ENCODE results near the gene CMTM1. TPM values are rescaled to one million over a fixed set of nuclear protein-coding genes. Genes with fewer than 3 reads are reported as not detected.
A peak's percentile ranks its signal among the peaks of the same experiment; 100 is the strongest.

The CMTM1 gene
- total RNA-seq, 4 donors from 2014 or later, result 0.89 TPM; not detected in 3

GRCh38 chr16:66553223-66553622, 13.0 kb upstream of the CMTM1 start:
- WGBS, 2 donors (ENCODE audit: low coverage in 1 of 2), result 32 to 36% methylated on average over 3 to 8 of the region's 8 CpGs
- no peak for ATAC-seq
- H3K36me3 ChIP-seq, result peaks cover 0 to 9% of the 10 kb centered on the region in 2 donors
- peaks cover 0 to 59% (median 23%) of the 10 kb centered on the region in 3 donors for H3K4me1 ChIP-seq
- H3K27me3 ChIP-seq, result no peaks in the 10 kb centered on the region
- H3K9me3 ChIP-seq, result no peaks in the 10 kb centered on the region
- H3K27ac ChIP-seq, result peak overlapping the region in 1 of 4 donors; percentile 97
- peak overlapping the region; percentile 54 to 70 for H3K4me3 ChIP-seq
- TF ChIP-seq EP300 (IDR thresholded peaks at IDR 0.05), result no peak
- no peak for TF ChIP-seq POLR2A (IDR thresholded peaks at IDR 0.05)
- TF ChIP-seq POLR2AphosphoS5 (IDR thresholded peaks at IDR 0.05), result no peak
- TF ChIP-seq CTCF (IDR thresholded peaks at IDR 0.05), result no peak

- 72 to 96% methylated on average over 3 of the region's 3 CpGs for WGBS, 2 donors (ENCODE audit: low coverage in 1 of 2)
- Histone ChIP-seq H3K4me3 (peak overlapping the region in 1 of 2 donors; percentile 70), H3K27me3 (no peaks in the 10 kb centered on the region), H3K4me1 (peaks cover 0 to 51% (median 18%) of the 10 kb centered on the region in 3 donors), H3K27ac (no peak overlapping the region), H3K36me3 (peaks cover 0 to 6% of the 10 kb centered on the region in 2 donors), H3K9me3 (no peaks in the 10 kb centered on the region)
- TF ChIP-seq POLR2A (IDR thresholded peaks at IDR 0.05) (no peak), POLR2AphosphoS5 (IDR thresholded peaks at IDR 0.05) (no peak)
- ATAC-seq, result no peak
These were observed 12.2 kb upstream of the CMTM1 start for GRCh38 chr16:66554021-66554420.

DNA sequence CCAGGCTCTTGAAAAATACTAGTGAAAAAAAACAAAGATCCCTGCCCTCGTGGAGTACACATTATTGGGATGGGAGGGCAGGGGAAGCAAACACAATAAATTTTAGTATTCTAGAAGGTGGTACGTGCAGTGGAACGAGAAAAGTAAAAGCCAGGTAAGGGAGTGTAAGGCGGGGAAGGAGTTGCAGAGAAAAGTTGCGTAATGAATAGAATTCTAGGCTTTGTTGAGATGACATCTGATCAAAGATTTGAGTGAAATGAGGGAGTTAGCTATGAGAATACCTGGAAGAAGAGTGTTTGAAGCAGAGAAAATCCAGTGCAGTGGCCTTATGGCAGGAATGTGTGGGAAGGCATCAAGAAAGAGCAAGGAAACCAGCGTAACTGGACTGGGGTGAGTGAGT, 11.7 kb upstream of the CMTM1 start:
- Histone ChIP-seq H3K4me1 (peaks cover 0 to 48% (median 16%) of the 10 kb centered on the region in 3 donors), H3K27me3 (no peaks in the 10 kb centered on the region), H3K9me3 (no peaks in the 10 kb centered on the region), H3K4me3 (no peak overlapping the region), H3K27ac (no peak overlapping the region), H3K36me3 (peaks cover 0 to 6% of the 10 kb centered on the region in 2 donors)
- TF ChIP-seq EP300 (IDR thresholded peaks at IDR 0.05) (no peak), POLR2AphosphoS5 (IDR thresholded peaks at IDR 0.05) (no peak), POLR2A (IDR thresholded peaks at IDR 0.05) (no peak), CTCF (IDR thresholded peaks at IDR 0.05) (no peak)
- ATAC-seq, result no peak
- WGBS, 2 donors (ENCODE audit: low coverage in 1 of 2), result 86 to 93% methylated on average over 6 of the region's 6 CpGs

DNA sequence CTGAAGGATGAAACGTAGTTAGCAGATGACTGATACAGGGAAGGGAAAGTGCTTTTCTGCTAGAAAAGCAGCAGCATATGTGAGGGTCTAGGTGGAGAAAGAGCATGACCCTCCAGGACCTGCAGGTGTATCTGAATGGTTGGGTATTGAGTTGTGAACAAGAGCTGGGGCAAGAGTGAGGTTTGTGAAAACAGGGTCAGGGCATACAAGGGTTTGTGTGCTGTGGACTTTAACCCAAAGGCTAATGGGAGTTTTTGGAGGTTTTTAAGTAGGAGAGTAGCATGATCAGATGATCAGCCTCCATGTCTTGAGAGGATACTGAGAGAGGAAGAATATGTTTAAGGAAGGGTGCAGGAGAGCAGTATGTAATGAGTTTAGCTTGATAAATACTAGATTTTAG, 6.1 kb upstream of the CMTM1 start:
- H3K27me3 ChIP-seq, result no peaks in the 10 kb centered on the region
- peaks cover 0 to 10% (median 0%) of the 10 kb centered on the region in 3 donors for H3K4me1 ChIP-seq
- ATAC-seq, result no peak
- WGBS, 2 donors (ENCODE audit: low coverage in 1 of 2), result 67 to 90% methylated on average over 1 of the region's 1 CpG
- no peaks in the 10 kb centered on the region for H3K9me3 ChIP-seq
- no peak overlapping the region for H3K27ac ChIP-seq
- TF ChIP-seq CTCF (IDR thresholded peaks at IDR 0.05), result no peak
- TF ChIP-seq POLR2A (IDR thresholded peaks at IDR 0.05), result no peak
- TF ChIP-seq POLR2AphosphoS5 (IDR thresholded peaks at IDR 0.05), result no peak
- TF ChIP-seq EP300 (IDR thresholded peaks at IDR 0.05), result no peak
- H3K4me3 ChIP-seq, result no peak overlapping the region
- peaks cover 0 to 33% of the 10 kb centered on the region in 2 donors for H3K36me3 ChIP-seq

GRCh38 chr16:66561381-66562080, 4.7 kb upstream of the CMTM1 start:
- Histone ChIP-seq H3K27me3 (no peaks in the 10 kb centered on the region), H3K36me3 (peaks cover 0 to 47% of the 10 kb centered on the region in 2 donors), H3K4me3 (no peak overlapping the region), H3K27ac (no peak overlapping the region), H3K9me3 (no peaks in the 10 kb centered on the region), H3K4me1 (peaks cover 0 to 2% (median 0%) of the 10 kb centered on the region in 3 donors)
- no peak for ATAC-seq
- TF ChIP-seq POLR2A (IDR thresholded peaks at IDR 0.05) (no peak), EP300 (IDR thresholded peaks at IDR 0.05) (no peak), POLR2AphosphoS5 (IDR thresholded peaks at IDR 0.05) (no peak), CTCF (IDR thresholded peaks at IDR 0.05) (no peak)
- 93 to 100% methylated on average over 2 to 3 of the region's 3 CpGs for WGBS, 2 donors (ENCODE audit: low coverage in 1 of 2)

Data from gastroesophageal sphincter (tissue), 4 donors.